Liver (tissue), 3 donors: ENCODE results near the gene ARHGAP30.

Experiments
- EGR1 ChIP-seq, 2 donors: IDR thresholded peaks; 2 replicates each; pipeline ENCODE4 v1.6.1; 2016 to 2018; ENCODE audit warnings: antibody characterized with exemption in 2 of 2, low read depth in 2 of 2
- GABPA ChIP-seq, 2 donors: IDR thresholded peaks in 1 of 2; conservative IDR thresholded peaks in 1 of 2; 2 replicates each; pipeline ENCODE4 v1.6.1; 2016; ENCODE audit warnings: antibody characterized with exemption in 2 of 2, mild to moderate bottlenecking in 1 of 2, moderate library complexity in 1 of 2
- HNF4A ChIP-seq, 2 donors: conservative IDR thresholded peaks; 2 replicates each; pipeline ENCODE4 v1.6.1; 2016; ENCODE audit warnings: antibody characterized with exemption in 2 of 2, mild to moderate bottlenecking in 2 of 2
- JUND ChIP-seq, 2 donors: IDR thresholded peaks; 2 replicates each; pipeline ENCODE4 v1.6.1; 2016; ENCODE audit warnings: antibody characterized with exemption in 2 of 2
- RAD21 ChIP-seq, 2 donors: IDR thresholded peaks; 2 replicates each; pipeline ENCODE4 v1.6.1; 2016; ENCODE audit warnings: antibody characterized with exemption in 2 of 2, mild to moderate bottlenecking in 2 of 2
- SP1 ChIP-seq: IDR thresholded peaks from 2 replicates; pipeline ENCODE4 v1.6.1; 2018; ENCODE audit warnings: antibody characterized with exemption, mild to moderate bottlenecking
- TAF1 ChIP-seq: conservative IDR thresholded peaks from 2 replicates; pipeline ENCODE4 v1.6.1; 2016; ENCODE audit warnings: antibody characterized with exemption, mild to moderate bottlenecking
- TF ChIP-seq, protein P1 (sequence below): fragments of 150-350 bp; IDR thresholded peaks from 2 replicates; pipeline ENCODE4 v1.5.1; 2017; ENCODE audit warnings: improper control_type of control experiment, low read depth, low read length; ENCODE audit not compliant: missing input control
- TF ChIP-seq, protein P2 (sequence below): IDR thresholded peaks from 2 replicates; pipeline ENCODE4 v1.6.1; 2016; ENCODE audit warnings: antibody characterized with exemption
- TF ChIP-seq, protein P3 (sequence below): IDR thresholded peaks from 2 replicates; pipeline ENCODE4 v1.6.1; 2016; ENCODE audit warnings: antibody characterized with exemption, mild to moderate bottlenecking
- TF ChIP-seq, protein P4 (sequence below): IDR thresholded peaks from 2 replicates; pipeline ENCODE4 v1.6.1; 2016; ENCODE audit warnings: antibody characterized with exemption
- TF ChIP-seq, protein P5 (sequence below): IDR thresholded peaks from 2 replicates; pipeline ENCODE4 v1.6.1; 2016; ENCODE audit warnings: antibody characterized with exemption
- donor health status: healthy.
- donor health status: healthy.

DNA sequence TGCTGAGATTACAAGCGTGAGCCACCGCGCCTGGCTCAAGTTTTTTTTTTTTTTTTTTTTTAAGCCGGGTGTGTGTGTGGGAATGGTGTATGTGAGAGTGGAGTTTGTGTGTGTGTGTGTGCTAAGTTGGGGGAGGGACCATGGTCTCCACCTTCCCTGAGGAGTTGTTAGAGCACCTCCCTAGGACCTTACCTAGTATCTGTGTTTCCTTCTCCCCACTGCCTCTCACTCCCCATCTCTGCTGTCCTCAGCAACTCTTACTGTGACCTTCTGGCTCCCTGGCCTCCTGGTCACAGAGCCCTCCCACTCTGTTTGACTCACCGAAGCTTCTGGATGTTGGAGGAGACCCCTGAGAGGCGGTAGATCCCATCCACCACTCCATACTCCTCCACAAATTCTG is 10.4 kb downstream of the ARHGAP30 start:
- TF ChIP-seq GABPA (IDR thresholded peaks at IDR 0.05 in 1 of 2, conservative IDR thresholded peaks at IDR 0.05 in 1 of 2) (no peak), TAF1 (no peak), JUND (IDR thresholded peaks at IDR 0.05) (no peak), EGR1 (IDR thresholded peaks at IDR 0.05; ENCODE audit: low read depth in 2 of 2) (no peak), SP1 (no peak), RAD21 (IDR thresholded peaks at IDR 0.05) (no peak), HNF4A (conservative IDR thresholded peaks at IDR 0.05) (no peak)
- TF ChIP-seq, protein P1, sequence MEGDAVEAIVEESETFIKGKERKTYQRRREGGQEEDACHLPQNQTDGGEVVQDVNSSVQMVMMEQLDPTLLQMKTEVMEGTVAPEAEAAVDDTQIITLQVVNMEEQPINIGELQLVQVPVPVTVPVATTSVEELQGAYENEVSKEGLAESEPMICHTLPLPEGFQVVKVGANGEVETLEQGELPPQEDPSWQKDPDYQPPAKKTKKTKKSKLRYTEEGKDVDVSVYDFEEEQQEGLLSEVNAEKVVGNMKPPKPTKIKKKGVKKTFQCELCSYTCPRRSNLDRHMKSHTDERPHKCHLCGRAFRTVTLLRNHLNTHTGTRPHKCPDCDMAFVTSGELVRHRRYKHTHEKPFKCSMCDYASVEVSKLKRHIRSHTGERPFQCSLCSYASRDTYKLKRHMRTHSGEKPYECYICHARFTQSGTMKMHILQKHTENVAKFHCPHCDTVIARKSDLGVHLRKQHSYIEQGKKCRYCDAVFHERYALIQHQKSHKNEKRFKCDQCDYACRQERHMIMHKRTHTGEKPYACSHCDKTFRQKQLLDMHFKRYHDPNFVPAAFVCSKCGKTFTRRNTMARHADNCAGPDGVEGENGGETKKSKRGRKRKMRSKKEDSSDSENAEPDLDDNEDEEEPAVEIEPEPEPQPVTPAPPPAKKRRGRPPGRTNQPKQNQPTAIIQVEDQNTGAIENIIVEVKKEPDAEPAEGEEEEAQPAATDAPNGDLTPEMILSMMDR, result no peak
- TF ChIP-seq, protein P2, sequence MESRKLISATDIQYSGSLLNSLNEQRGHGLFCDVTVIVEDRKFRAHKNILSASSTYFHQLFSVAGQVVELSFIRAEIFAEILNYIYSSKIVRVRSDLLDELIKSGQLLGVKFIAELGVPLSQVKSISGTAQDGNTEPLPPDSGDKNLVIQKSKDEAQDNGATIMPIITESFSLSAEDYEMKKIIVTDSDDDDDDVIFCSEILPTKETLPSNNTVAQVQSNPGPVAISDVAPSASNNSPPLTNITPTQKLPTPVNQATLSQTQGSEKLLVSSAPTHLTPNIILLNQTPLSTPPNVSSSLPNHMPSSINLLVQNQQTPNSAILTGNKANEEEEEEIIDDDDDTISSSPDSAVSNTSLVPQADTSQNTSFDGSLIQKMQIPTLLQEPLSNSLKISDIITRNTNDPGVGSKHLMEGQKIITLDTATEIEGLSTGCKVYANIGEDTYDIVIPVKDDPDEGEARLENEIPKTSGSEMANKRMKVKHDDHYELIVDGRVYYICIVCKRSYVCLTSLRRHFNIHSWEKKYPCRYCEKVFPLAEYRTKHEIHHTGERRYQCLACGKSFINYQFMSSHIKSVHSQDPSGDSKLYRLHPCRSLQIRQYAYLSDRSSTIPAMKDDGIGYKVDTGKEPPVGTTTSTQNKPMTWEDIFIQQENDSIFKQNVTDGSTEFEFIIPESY, result no peak
- TF ChIP-seq, protein P3, sequence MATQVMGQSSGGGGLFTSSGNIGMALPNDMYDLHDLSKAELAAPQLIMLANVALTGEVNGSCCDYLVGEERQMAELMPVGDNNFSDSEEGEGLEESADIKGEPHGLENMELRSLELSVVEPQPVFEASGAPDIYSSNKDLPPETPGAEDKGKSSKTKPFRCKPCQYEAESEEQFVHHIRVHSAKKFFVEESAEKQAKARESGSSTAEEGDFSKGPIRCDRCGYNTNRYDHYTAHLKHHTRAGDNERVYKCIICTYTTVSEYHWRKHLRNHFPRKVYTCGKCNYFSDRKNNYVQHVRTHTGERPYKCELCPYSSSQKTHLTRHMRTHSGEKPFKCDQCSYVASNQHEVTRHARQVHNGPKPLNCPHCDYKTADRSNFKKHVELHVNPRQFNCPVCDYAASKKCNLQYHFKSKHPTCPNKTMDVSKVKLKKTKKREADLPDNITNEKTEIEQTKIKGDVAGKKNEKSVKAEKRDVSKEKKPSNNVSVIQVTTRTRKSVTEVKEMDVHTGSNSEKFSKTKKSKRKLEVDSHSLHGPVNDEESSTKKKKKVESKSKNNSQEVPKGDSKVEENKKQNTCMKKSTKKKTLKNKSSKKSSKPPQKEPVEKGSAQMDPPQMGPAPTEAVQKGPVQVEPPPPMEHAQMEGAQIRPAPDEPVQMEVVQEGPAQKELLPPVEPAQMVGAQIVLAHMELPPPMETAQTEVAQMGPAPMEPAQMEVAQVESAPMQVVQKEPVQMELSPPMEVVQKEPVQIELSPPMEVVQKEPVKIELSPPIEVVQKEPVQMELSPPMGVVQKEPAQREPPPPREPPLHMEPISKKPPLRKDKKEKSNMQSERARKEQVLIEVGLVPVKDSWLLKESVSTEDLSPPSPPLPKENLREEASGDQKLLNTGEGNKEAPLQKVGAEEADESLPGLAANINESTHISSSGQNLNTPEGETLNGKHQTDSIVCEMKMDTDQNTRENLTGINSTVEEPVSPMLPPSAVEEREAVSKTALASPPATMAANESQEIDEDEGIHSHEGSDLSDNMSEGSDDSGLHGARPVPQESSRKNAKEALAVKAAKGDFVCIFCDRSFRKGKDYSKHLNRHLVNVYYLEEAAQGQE, result no peak
- TF ChIP-seq, protein P4, sequence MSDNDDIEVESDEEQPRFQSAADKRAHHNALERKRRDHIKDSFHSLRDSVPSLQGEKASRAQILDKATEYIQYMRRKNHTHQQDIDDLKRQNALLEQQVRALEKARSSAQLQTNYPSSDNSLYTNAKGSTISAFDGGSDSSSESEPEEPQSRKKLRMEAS, result no peak
- TF ChIP-seq, protein P5, sequence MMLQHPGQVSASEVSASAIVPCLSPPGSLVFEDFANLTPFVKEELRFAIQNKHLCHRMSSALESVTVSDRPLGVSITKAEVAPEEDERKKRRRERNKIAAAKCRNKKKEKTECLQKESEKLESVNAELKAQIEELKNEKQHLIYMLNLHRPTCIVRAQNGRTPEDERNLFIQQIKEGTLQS, result no peak
